K562 (cell line): ENCODE results near the gene SYNJ2.

Experiments used
- CUX1 ChIP-seq: fragments of 200-800 bp; sonication (Bioruptor generic); IDR thresholded peaks from 2 replicates; pipeline ENCODE4 v1.6.1; 2016; ENCODE audit warnings: missing genetic modification characterization, missing compliant biosample characterization
- GABPA ChIP-seq: fragments of 200-800 bp; sonication (Bioruptor generic); conservative IDR thresholded peaks from 2 replicates; pipeline ENCODE4 v1.6.1; 2016; ENCODE audit warnings: low read depth, missing genetic modification characterization, missing compliant biosample characterization
- POLR2A ChIP-seq: fragments of 450-650 bp; conservative IDR thresholded peaks from 2 replicates; pipeline ENCODE4 v1.6.1; 2016
- THAP7 ChIP-seq: fragments of 250-450 bp; sonication (Bioruptor Pico); IDR thresholded peaks from 2 replicates; pipeline ENCODE4 v1.5.0; 2021
- ZNF24 ChIP-seq: fragments of 450-650 bp; IDR thresholded peaks from 2 replicates; pipeline ENCODE4 v1.6.1; 2016
- ZNF780A ChIP-seq: fragments of 250-450 bp; sonication (Bioruptor Pico); IDR thresholded peaks from 2 replicates; pipeline ENCODE4 v1.5.0; 2021; ENCODE audit warnings: mild to moderate bottlenecking

GRCh38 chr6:158021814-158022748 lies 40.4 kb downstream of the SYNJ2 start:
- no peak for TF ChIP-seq ZNF24
- no peak for TF ChIP-seq POLR2A
- TF ChIP-seq GABPA (tag) = no peak
- TF ChIP-seq CUX1 = no peak
- TF ChIP-seq ZNF780A = no peak
- no peak for TF ChIP-seq THAP7
